ENCODE data around the gene CD37. TPM values are rescaled to one million over a fixed set of nuclear protein-coding genes. Genes with fewer than 3 reads are reported as not detected.

CD37 gene
- total and polyA plus RNA-seq, 2 of the 4 experiments (the other 2 are of a cell fraction), result not detected

- Histone ChIP-seq H2BK120ac (ENCODE audit: low read depth, low read length) (peak within 1 kb of the TSS; percentile 88), H2BK15ac (ENCODE audit: low read depth, low read length) (peak within 1 kb of the TSS; percentile 70; the same call in 1 of the 3 replicates), H4K8ac (ENCODE audit: low read depth in 2 of 2, low read length in 2 of 2) (peak within 1 kb of the TSS; percentile 99 to 100), H3K9me1 (ENCODE audit: insufficient read depth, low read length) (peaks cover 12% of the 10 kb centered on the region), H2AK5ac (ENCODE audit: low read depth, low read length) (peak within 1 kb of the TSS; percentile 100), H3K4me2 (ENCODE audit: low read depth, low read length) (peak within 1 kb of the TSS; percentile 96), H3K9ac (ENCODE audit: low read depth, low read length) (peak within 1 kb of the TSS; percentile 100), H2AK9ac (replicated peaks; ENCODE audit: low read depth, low read length, poor library complexity) (peak within 1 kb of the TSS; percentile 100), H3K14ac (replicated peaks; ENCODE audit: low read depth, low read length) (peak within 1 kb of the TSS; percentile 100), H4K91ac (ENCODE audit: insufficient read depth, low read depth, low read length) (peak within 1 kb of the TSS; percentile 99), H4K20me1 (ENCODE audit: insufficient read depth, low read length) (peaks cover 5% of the 10 kb centered on the region; the same call in 1 of the 2 replicates), H4K5ac (ENCODE audit: low read depth, low read length) (peak within 1 kb of the TSS; percentile 100), H2BK5ac (ENCODE audit: low read depth, low read length, poor library complexity, severe bottlenecking) (peak within 1 kb of the TSS; percentile 81), H3K27me3 (ENCODE audit: control insufficient read depth, insufficient read depth, low read length) (no peaks in the 10 kb centered on the region), H2BK20ac (ENCODE audit: low read depth, low read length) (0 out of 2 replicates have a peak within 1 kb of the TSS, but pooled peaks have one; percentile 55), H3K36me3 (ENCODE audit: control insufficient read depth, insufficient read depth, low read length) (peaks cover 17% of the 10 kb centered on the region), H3K4me3 (ENCODE audit: insufficient read depth, low read depth, low read length) (peak within 1 kb of the TSS; percentile 82), H3K56ac (ENCODE audit: extremely low read depth, insufficient read depth, low read length) (peak within 1 kb of the TSS; percentile 86), H3K27ac (ENCODE audit: insufficient read depth, low read length) (peak within 1 kb of the TSS; percentile 99), H3K18ac (ENCODE audit: low read depth, low read length) (peak within 1 kb of the TSS; percentile 99), H3K23ac (ENCODE audit: low read depth, low read length) (peak within 1 kb of the TSS; percentile 100), H2AFZ (replicated peaks; ENCODE audit: low read length, poor library complexity) (peak within 1 kb of the TSS; percentile 96), H3K9me3 (ENCODE audit: control insufficient read depth, insufficient read depth, low read length) (no peaks in the 10 kb centered on the region), H3K4me1 (ENCODE audit: control insufficient read depth, insufficient read depth, low read length) (peaks cover 2% of the 10 kb centered on the region; the same call in 1 of the 2 replicates), H3K79me1 (ENCODE audit: low read depth in 1 of 2, low read length in 2 of 2) (peaks cover 11 to 53% of the 10 kb centered on the region in 2 experiments), H3K4ac (ENCODE audit: low read depth, low read length) (peak within 1 kb of the TSS; percentile 100)
- in situ Hi-C loops (cut with MboI; ENCODE audit: low sequenced_read_pairs) (no loop called here), dilution Hi-C loops (cut with HindIII; ENCODE audit: low sequenced_read_pairs, unreplicated experiment) (no loop called here), intact Hi-C loops (cut with micrococcal nuclease) (no loop called here)
- TF ChIP-seq MAZ (IDR thresholded peaks at IDR 0.05; ENCODE audit: borderline replicate concordance, low read depth, low read length), result peak; percentile 48; the same call in 1 of the 2 replicates
- TF ChIP-seq MXI1 (IDR thresholded peaks at IDR 0.05; ENCODE audit: borderline replicate concordance, low read depth, low read length), result no peak
- POLR2A ChIA-PET (ENCODE audit: unreplicated experiment), result interaction anchor here (0.7 to 1.0 kb wide), 2 partner anchors 11 to 1041 kb away, joined by 3 read pairs; no protein-coding TSS in a partner anchor
- CTCF ChIA-PET, result no interaction called here
- DNase-seq, result peak; percentile 47
- ATAC-seq (ENCODE audit: low read depth), result peak; percentile 38
- WGBS, 2 experiments (ENCODE audit: extremely low coverage in 2 of 2, insufficient read length in 1 of 2), result 1% methylated on average over 16 of the region's 52 CpGs; no CpG with 5 or more reads in 1 of the 2 experiments
- no TSS peak for BruUV-seq (replicated peaks)
Observed at GRCh38 chr19:49362048-49362928, 27.1 kb downstream of the CD37 start, which contains the start of gene TEAD2. Gene TEAD2 (minus strand): TSS chr19:49362416. CDS start chr19:49360075, 2,341 bp downstream.
